Measurements from ENCODE around the gene ANGPT4.
"Not testable (repeated sequence)": the region's sequence is repeated elsewhere in the genome, so short reads cannot be mapped to it uniquely, and the experiment has no call there.

The ANGPT4 gene

DNA sequence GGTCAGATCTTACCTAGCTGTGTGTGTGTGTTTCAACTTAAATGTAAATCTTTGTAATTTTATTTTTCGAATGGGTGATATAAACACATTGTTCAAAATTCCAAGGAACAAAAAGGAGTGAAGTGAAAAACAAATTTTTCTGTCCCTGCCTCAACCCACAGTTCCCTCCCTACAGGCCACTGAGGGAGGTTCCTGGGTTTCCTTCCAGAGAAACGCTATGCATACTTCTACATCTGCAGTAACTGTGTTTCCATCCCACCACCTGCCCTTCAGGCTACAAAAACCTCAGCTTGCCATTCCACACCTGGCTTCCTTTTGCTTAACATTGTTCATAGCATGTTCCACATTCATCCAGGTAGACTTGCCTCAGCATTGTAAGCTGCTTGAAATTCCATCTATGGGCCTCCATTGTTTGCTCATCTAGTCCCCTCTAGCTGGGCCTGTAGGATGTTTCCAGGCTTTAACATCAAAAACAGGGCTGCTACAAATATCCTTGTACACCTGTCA is 12.0 kb downstream of the ANGPT4 start:
- DNase-seq = no peak
- Histone ChIP-seq H3K36me3 (replicated peaks) (no peaks in the 10 kb centered on the region), H3K4me3 (ENCODE audit: low read depth, low read length) (no peak overlapping the region), H3K27me3 (replicated peaks) (no peaks in the 10 kb centered on the region), H3K27ac (no peak overlapping the region)
- TF ChIP-seq, protein P1, sequence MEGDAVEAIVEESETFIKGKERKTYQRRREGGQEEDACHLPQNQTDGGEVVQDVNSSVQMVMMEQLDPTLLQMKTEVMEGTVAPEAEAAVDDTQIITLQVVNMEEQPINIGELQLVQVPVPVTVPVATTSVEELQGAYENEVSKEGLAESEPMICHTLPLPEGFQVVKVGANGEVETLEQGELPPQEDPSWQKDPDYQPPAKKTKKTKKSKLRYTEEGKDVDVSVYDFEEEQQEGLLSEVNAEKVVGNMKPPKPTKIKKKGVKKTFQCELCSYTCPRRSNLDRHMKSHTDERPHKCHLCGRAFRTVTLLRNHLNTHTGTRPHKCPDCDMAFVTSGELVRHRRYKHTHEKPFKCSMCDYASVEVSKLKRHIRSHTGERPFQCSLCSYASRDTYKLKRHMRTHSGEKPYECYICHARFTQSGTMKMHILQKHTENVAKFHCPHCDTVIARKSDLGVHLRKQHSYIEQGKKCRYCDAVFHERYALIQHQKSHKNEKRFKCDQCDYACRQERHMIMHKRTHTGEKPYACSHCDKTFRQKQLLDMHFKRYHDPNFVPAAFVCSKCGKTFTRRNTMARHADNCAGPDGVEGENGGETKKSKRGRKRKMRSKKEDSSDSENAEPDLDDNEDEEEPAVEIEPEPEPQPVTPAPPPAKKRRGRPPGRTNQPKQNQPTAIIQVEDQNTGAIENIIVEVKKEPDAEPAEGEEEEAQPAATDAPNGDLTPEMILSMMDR (IDR thresholded peaks at IDR 0.05; ENCODE audit: low read depth, low read length, missing control alignments) = no peak
- in situ Hi-C loops (cut with HindIII; ENCODE audit: low pct_ligation_motif_present, low sequenced_read_pairs) = no loop called here

DNA sequence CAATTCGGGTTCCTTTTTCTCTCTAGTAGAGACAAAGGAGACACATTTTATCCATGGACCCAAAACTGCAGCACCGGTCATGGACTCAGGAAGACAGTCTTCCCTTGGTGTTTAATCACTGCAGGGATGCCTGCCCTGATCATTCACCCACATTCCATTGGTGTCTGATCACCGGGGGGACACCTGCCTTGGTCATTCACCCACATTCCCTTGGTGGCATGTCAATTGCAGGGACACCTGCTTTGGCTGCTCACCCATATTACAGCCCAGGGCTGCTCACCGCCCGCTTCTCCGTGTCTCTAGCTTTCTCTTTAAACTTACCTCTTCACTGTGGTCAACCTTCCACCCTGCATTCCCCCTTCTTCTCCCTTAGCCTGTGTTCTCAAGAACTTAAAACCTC is 18.7 kb downstream of the ANGPT4 start:
- H3K27ac ChIP-seq; H3K27me3 ChIP-seq (replicated peaks); H3K36me3 ChIP-seq (replicated peaks); in situ Hi-C loops (cut with HindIII; ENCODE audit: low pct_ligation_motif_present, low sequenced_read_pairs); H3K4me3 ChIP-seq (ENCODE audit: low read depth, low read length); DNase-seq: not testable (repeated sequence)

DNA sequence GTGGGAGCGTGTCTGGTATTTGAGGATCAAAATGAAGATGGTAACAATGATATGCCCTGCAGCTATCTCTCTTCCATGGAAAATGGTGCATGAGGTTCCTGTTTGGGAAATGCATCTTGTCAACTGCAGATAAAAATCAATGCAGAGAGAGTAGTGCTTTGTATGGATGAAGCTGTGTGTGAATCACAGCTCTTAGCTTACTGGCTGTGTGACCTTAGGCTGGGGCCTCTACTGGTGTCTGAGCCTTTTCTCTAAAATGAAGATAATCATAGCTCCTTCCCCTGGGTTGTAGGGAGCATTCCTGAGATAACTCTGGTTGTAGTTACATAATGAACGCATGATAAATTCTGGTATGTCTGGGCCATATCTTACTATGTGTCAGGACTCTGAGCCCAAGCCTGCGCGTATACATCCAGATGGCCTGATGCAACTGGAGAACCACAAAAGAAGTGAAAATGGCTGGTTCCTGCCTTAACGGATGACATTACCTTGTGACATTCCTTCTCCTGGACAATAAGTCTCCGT is 19.6 kb downstream of the ANGPT4 start:
- TF ChIP-seq, protein P1 (IDR thresholded peaks at IDR 0.05; ENCODE audit: low read depth, low read length, missing control alignments) = no peak
- Histone ChIP-seq H3K27ac (no peak overlapping the region), H3K27me3 (replicated peaks) (no peaks in the 10 kb centered on the region), H3K4me3 (ENCODE audit: low read depth, low read length) (no peak overlapping the region), H3K36me3 (replicated peaks) (no peaks in the 10 kb centered on the region)
- DNase-seq = peak; percentile 35
- in situ Hi-C loops (cut with HindIII; ENCODE audit: low pct_ligation_motif_present, low sequenced_read_pairs) = no loop called here

DNA sequence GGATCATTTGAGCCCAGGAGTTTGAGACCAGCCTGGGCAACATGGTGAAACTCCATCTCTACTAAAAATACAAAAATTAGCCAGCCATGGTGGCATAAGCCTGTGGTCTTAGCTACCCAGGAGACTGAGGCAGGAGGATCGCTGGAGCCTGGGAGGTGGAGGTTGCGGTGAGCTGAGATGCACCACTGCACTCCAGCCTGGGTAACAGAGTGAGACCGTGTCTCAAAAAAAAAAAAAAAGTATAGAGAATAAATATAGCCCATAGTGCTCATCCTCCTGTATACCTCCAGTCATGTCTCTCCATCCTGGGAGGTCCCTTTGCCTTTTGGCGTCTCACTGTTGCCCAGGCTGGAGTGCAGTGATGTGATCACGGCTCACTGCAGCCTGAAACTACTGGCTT is 23.8 kb downstream of the ANGPT4 start:
- H3K4me3 ChIP-seq (ENCODE audit: low read depth, low read length); H3K27me3 ChIP-seq (replicated peaks); DNase-seq; in situ Hi-C loops (cut with HindIII; ENCODE audit: low pct_ligation_motif_present, low sequenced_read_pairs); H3K36me3 ChIP-seq (replicated peaks); H3K27ac ChIP-seq: not testable (repeated sequence)

DNA sequence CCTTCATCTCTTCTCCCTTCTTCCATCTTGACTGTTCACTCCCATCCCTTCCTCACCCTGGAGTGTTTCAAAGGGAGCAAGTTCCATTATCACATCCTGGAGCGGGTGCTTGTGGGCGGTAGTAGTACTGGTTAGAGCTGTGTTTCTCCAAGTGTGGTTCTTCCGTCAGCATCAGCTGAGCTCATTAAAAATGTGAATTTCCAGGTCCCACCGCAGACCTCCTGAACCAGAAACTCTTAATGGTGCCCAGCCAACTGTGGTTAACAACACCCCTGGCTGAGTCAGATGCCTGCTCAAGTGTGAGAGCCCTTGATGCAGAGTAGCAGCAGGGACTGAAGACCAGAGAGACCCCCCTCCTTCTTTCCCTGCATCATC is 24.4 kb downstream of the ANGPT4 start:
- TF ChIP-seq, protein P1 (IDR thresholded peaks at IDR 0.05; ENCODE audit: low read depth, low read length, missing control alignments) = no peak
- DNase-seq = no peak

DNA sequence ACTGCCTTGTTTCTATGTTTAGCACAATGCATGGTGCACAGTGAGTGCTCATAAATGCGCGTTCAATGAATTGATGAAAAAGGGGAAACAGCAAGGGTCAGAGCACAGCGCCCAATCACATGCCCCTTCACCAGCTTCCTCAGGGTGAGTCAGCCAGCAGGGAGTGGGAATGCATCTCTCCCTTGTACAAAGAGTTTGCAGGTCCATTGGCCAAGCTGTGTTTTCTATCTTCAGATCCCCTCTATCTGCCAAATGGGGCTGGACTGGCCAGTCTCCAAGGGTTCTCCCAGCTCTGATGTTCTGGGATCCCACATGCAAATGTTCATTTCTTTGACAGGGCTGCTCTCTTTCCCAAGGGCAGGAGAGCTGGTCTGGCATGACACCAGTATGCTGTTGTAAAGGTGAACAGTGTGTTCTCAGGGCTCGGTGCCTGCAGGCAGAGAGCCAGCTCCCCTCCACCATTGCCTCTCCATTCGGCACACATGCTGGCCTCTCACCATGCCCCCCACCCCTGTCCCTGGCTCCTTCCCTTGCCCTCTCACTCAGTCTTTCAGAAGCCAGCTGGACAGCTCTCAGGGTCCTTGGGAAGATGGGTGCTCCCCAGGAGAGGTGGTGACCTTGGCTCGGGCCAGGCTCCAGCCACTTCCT is 25.0 kb downstream of the ANGPT4 start:
- H3K36me3 ChIP-seq (replicated peaks) = no peaks in the 10 kb centered on the region
- H3K27me3 ChIP-seq (replicated peaks) = no peaks in the 10 kb centered on the region
- DNase-seq = no peak
- in situ Hi-C loops (cut with HindIII; ENCODE audit: low pct_ligation_motif_present, low sequenced_read_pairs) = no loop called here
- TF ChIP-seq, protein P1 (IDR thresholded peaks at IDR 0.05; ENCODE audit: low read depth, low read length, missing control alignments) = no peak
- no peak overlapping the region for H3K4me3 ChIP-seq (ENCODE audit: low read depth, low read length)
- no peak overlapping the region for H3K27ac ChIP-seq

More for the DNA sequence above, 24.4 kb downstream of the ANGPT4 start:
- Histone ChIP-seq H3K27me3 (replicated peaks) (no peaks in the 10 kb centered on the region), H3K36me3 (replicated peaks) (no peaks in the 10 kb centered on the region), H3K4me3 (ENCODE audit: low read depth, low read length) (no peak overlapping the region), H3K27ac (no peak overlapping the region)
- in situ Hi-C loops (cut with HindIII; ENCODE audit: low pct_ligation_motif_present, low sequenced_read_pairs) = no loop called here

DNA sequence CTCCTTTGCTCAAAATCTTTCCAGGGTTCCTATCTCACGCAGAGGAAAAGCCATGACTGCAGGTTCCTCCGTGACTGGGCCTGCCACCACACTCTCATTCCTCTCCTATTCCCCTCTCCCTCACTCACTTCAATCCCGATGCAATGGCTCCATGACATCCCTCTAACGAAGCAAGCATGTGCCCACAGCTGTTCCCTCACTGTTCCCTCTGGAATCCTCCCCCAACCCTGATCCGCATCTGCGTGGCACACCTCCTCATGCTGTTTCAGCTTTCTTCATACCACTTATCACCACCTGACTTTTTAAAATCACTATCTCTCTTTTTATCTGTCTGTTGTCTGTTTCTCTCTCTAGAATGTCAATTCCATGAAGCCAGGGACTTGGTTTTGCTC is 25.5 kb downstream of the ANGPT4 start:
- Histone ChIP-seq H3K4me3 (ENCODE audit: low read depth, low read length) (no peak overlapping the region), H3K27me3 (replicated peaks) (no peaks in the 10 kb centered on the region), H3K36me3 (replicated peaks) (no peaks in the 10 kb centered on the region), H3K27ac (no peak overlapping the region)
- TF ChIP-seq, protein P1 (IDR thresholded peaks at IDR 0.05; ENCODE audit: low read depth, low read length, missing control alignments) = no peak
- in situ Hi-C loops (cut with HindIII; ENCODE audit: low pct_ligation_motif_present, low sequenced_read_pairs) = no loop called here
- no peak for DNase-seq
